Muscle layer of colon (tissue), 2 donors: Measurements from ENCODE around the gene BMP2K.

Experiments
- H3K27ac ChIP-seq: one replicate; pipeline ENCODE4 v1.7.0; 2013; ENCODE audit warnings: low read depth, mild to moderate bottlenecking, low read length, moderate library complexity
- H3K27me3 ChIP-seq, 2 donors: one replicate each; pipeline ENCODE4 v1.7.0; 2013; ENCODE audit warnings: low read length in 2 of 2, mild to moderate bottlenecking in 2 of 2; ENCODE audit not compliant: insufficient read depth in 2 of 2, control insufficient read depth in 1 of 2
- H3K36me3 ChIP-seq: one replicate; pipeline ENCODE4 v1.7.0; 2013; ENCODE audit warnings: mild to moderate bottlenecking, low read length; ENCODE audit not compliant: insufficient read depth
- H3K4me1 ChIP-seq: one replicate; pipeline ENCODE4 v1.7.0; 2013; ENCODE audit warnings: mild to moderate bottlenecking, low read length; ENCODE audit not compliant: insufficient read depth
- H3K4me3 ChIP-seq, 2 donors: one replicate each; pipeline ENCODE4 v1.7.0; 2013; ENCODE audit warnings: low read length in 2 of 2, low read depth in 1 of 2, mild to moderate bottlenecking in 1 of 2, moderate library complexity in 1 of 2
- H3K9ac ChIP-seq: one replicate; pipeline ENCODE4 v1.7.0; 2013; ENCODE audit warnings: low read length
- H3K9me3 ChIP-seq: one replicate; pipeline ENCODE4 v1.7.0; 2013; ENCODE audit warnings: mild to moderate bottlenecking, low read length
- donor health status: abdominal sarcoma.
- donor health status: Adenocarcinoma of cecum.

The BMP2K gene

DNA sequence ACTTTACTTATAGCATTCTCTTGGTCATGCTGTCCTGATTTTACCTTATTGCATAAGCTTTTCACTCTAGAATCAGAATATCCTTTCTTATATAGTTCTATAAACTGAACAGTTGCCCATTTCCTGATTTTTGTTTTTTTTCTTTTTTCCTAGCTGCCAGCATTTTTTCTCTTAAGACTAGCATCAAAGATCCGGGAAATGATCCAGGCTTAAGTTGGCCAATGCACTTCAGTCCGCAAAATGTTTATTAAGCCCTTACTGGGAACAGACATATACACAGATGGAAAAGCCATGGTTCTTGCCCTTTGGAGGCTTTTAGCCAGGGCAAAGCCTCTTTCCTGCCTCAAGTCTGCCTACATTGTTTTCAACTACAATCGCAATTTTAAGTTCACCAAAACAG, 10.1 kb upstream of the BMP2K start:
- Histone ChIP-seq H3K9ac (no peak overlapping the region), H3K27me3 (no peaks in the 10 kb centered on the region), H3K36me3 (no peaks in the 10 kb centered on the region), H3K4me3 (no peak overlapping the region), H3K4me1 (no peaks in the 10 kb centered on the region), H3K27ac (no peak overlapping the region), H3K9me3 (no peaks in the 10 kb centered on the region)

DNA sequence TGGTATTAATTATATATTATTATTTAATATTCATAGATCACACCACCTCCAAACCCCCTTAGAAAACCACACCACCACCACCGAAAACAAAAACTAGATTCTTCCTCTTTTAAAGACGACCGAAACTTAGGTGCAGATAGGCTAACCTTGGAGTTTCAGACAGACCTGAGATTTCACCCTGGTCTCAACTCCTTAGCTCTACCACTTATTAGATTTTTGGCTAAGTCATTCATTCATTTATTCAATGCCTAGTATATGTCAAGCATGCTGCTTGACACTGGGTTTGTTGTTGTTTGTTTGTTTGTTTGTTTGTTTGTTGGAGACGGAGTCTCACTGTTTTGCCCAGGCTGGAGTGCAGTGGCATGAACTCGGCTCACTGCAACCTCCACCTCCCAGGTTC, 9.5 kb upstream of the BMP2K start:
- no peaks in the 10 kb centered on the region for H3K9me3 ChIP-seq
- no peaks in the 10 kb centered on the region for H3K4me1 ChIP-seq
- no peaks in the 10 kb centered on the region for H3K27me3 ChIP-seq
- H3K4me3 ChIP-seq, result no peak overlapping the region
- no peak overlapping the region for H3K27ac ChIP-seq
- H3K36me3 ChIP-seq, result no peaks in the 10 kb centered on the region
- H3K9ac ChIP-seq, result no peak overlapping the region

DNA sequence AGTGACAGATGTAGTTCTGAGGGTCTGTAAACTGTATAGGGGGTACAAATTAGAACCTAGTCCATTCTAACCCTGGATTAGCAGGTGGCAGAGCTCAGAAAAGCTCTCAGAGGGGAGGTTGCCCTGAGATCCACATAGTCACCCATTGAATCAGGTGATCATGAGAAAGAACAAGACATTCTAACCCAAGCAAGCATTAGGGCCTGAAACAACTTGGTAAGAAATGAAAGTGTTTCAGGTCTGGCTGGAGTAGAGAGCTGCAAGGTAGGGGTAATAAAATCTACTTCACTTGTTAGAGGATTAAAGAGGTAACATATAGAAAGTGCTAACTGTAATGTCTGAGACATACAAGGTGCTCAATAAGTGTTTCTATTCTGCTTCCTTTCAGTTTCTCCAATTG, 8.8 kb upstream of the BMP2K start:
- Histone ChIP-seq H3K36me3 (no peaks in the 10 kb centered on the region), H3K27ac (no peak overlapping the region), H3K9me3 (no peaks in the 10 kb centered on the region), H3K27me3 (no peaks in the 10 kb centered on the region), H3K9ac (no peak overlapping the region), H3K4me1 (no peaks in the 10 kb centered on the region), H3K4me3 (no peak overlapping the region)

DNA sequence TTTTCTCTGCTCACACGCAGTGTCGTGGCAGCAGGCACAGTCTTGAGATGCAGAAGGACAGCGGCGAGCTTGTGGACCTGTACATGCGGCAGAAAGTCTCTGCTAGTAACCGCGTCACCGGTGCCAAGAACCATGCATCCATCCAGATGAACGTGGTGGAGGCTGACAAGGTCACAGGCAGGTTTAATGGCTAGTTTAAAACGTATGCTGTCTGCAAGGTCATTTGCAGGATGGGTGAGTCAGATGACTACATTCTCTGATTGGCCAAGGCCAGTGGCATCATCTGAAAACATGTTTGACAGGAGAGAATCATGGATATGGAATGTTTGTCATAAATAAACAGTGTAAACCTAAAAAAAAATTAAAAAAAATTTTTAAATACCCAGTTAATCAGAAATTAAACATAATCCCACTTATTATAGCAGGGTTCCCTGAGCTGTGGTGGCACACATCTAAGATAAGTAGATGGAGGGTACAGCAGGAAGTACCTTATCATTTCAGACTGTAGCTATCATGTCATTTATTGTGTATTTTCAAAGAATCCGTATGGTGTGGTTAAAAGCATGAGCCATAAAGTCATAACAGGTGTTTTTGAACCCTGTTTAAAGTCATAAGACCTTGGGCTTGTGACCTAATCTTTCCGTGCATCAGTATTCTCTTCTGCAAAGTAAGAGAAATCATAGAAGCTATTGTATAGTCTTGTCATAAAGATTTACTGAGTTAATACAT, 7.5 kb upstream of the BMP2K start:
- H3K9ac ChIP-seq, result no peak overlapping the region
- no peak overlapping the region for H3K4me3 ChIP-seq
- no peaks in the 10 kb centered on the region for H3K27me3 ChIP-seq
- H3K4me1 ChIP-seq, result no peaks in the 10 kb centered on the region
- no peaks in the 10 kb centered on the region for H3K9me3 ChIP-seq
- H3K27ac ChIP-seq, result no peak overlapping the region
- no peaks in the 10 kb centered on the region for H3K36me3 ChIP-seq

DNA sequence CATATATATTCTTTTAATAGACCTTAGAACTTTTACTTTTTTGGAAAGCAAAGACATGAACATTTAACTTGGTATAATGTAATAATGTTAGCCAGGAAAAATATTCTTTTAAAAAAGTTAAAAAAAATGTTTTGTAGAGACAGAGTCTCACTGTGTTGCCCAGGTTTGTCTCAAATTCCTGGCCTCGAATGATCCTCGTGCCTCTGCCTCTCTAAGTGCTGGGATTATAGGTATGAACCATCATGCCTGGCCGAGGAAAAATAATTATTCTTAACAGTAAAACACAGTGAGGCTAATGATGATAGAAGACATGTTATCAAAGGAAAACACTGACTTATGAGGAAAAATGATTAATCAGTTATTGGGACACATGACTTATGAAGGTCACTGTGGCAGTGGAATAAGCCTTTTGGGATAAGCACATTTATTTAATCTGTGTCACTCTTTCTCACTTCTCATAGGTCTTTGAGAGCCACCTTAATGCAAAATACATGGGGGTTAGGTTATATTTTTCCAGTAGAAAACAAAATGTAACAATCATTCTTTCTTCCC, 6.0 kb upstream of the BMP2K start:
- Histone ChIP-seq H3K9me3 (no peaks in the 10 kb centered on the region), H3K4me3 (no peak overlapping the region), H3K27me3 (no peaks in the 10 kb centered on the region), H3K27ac (no peak overlapping the region), H3K9ac (no peak overlapping the region), H3K4me1 (no peaks in the 10 kb centered on the region), H3K36me3 (no peaks in the 10 kb centered on the region)

DNA sequence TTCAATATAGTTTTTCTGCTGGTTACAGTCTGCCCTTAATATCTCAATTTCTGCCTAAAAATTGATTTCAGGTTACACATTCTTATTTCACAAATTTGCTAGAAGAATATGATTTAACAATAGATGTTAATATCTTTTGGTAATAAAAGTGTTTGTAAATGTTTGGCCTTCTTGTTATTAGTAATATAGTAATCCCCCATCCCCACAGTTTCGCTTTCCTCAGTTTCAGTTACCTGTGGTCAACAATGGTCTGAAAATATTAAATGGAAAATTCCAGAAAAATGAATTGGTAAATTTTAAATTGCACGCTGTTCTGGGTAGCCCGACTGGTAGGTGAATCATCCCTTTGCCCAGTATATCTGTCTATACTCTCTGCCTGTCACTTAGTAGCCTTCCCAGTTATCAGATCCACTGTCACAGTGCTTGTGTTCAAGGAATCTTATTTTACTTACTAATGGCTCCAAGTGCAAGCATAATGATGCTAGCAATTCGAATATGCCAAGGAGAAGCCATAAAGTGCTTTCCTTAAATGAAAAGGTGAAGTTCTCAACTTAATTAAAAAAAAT, 3.5 kb upstream of the BMP2K start:
- H3K4me1 ChIP-seq, result peaks cover 6% of the 10 kb centered on the region
- no peak overlapping the region for H3K27ac ChIP-seq
- no peaks in the 10 kb centered on the region for H3K36me3 ChIP-seq
- no peaks in the 10 kb centered on the region for H3K9me3 ChIP-seq
- H3K27me3 ChIP-seq, result no peaks in the 10 kb centered on the region
- no peak overlapping the region for H3K4me3 ChIP-seq
- H3K9ac ChIP-seq, result no peak overlapping the region

DNA sequence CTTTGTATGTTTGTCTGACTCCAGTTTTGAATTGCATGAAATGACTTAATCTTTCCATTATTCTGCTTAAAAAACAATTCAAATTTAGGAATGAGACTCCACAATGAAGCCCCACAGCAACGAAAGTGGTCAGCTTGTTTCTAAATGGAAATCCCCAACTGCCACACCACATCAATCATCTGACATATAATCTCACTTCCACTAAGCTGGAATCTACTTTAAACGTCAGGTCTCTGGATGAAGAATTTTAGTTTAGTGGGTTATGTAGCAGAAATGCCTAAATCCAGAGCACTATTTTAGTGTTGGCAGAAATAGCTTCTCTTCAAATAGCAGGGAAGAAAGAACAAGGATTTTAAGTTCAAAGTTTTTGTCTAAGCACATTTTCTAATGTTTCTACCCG, 1.7 kb upstream of the BMP2K start:
- Histone ChIP-seq H3K27ac (peak overlapping the region; percentile 97), H3K36me3 (no peaks in the 10 kb centered on the region), H3K27me3 (no peaks in the 10 kb centered on the region), H3K4me1 (peaks cover 13% of the 10 kb centered on the region), H3K9ac (no peak overlapping the region), H3K9me3 (no peaks in the 10 kb centered on the region), H3K4me3 (no peak overlapping the region)

DNA sequence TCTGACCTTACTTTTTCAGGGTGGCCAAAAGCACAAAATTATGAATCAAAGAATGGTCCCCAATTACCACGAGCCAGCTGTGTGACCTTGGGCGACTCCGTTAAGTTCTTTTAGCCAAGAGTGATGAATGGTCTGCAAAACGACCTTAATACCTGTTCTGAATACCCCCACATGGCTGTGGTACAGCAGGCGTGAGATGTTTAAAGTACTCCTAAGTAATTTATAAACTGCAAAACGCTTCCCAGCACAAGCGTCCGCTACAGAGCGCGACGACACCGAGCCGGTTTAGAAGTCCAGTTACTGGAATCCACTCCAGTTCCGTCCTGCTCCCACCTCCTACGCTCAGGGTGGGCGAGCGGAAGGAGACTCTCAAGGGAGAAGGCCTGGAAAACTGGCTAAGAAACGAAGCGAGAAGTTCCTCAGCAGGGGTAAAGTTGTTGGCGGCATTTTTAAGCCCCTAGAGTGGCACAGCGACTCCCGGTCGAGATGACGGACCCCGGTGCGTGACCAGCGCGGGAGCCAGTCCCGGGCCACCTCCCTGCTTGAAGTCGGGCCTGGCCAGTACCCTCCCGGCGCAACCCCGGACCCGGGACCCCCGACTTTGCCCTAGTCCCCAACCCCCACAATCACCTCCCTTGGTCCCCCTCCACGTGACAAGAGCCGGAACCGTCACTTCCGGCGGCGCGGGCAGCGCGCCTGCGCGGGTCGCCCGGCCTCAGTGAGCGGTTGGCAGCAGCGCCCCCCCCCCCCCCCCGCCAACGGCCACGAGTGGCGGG, 659 bp upstream of the BMP2K start:
- Histone ChIP-seq H3K27me3 (no peaks in the 10 kb centered on the region), H3K4me1 (peaks cover 13% of the 10 kb centered on the region), H3K9ac (peak overlapping the region; percentile 90), H3K9me3 (no peaks in the 10 kb centered on the region), H3K36me3 (no peaks in the 10 kb centered on the region), H3K4me3 (peak overlapping the region; percentile 60 to 86), H3K27ac (peak overlapping the region; percentile 97)

DNA sequence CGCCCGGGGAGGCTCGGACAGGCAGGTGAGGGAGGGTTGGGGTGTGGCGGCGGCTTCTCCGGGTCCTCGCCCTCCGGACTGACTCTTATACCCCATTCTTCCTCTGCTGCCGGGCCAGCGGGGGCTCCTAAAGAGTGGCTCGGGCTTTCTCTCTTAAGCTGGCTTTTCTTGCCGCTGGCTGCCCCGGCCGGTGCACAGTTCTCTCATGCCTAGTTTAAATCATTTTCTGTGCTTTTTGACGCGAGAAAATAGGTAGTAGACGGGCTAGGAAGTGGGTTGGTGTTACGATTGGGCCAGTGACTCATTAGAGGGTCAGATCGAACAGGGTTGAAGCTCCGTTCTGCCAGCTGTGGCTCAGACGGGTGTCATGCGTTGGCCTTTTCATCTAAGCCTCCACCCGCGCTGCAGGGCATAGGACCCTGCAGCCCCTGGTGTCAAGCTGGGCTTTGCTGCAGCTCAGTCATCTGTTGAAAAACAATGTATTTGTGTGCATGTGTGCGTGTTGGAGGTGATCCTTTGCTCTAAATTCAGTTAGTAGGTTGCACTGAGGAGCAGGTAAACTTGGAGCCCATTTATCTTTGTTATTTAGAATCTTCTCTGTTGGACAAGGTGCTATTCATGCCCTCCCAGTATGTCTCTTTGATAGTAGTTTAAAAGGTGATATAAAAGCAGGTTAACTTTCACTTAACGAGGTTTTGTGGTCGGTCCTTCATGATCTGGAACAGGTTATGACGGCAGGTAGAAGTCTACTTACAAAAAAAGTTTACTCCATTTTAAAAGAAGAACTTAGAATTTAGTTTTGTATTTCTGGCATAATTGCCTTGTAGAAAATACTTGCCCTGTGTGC, 802 bp downstream of the BMP2K start:
- H3K4me1 ChIP-seq, result peaks cover 18% of the 10 kb centered on the region
- H3K9ac ChIP-seq, result peak overlapping the region; percentile 65
- H3K27ac ChIP-seq, result peak overlapping the region; percentile 76
- H3K9me3 ChIP-seq, result no peaks in the 10 kb centered on the region
- H3K27me3 ChIP-seq, result no peaks in the 10 kb centered on the region
- peak overlapping the region; percentile 59 to 85 for H3K4me3 ChIP-seq
- no peaks in the 10 kb centered on the region for H3K36me3 ChIP-seq

DNA sequence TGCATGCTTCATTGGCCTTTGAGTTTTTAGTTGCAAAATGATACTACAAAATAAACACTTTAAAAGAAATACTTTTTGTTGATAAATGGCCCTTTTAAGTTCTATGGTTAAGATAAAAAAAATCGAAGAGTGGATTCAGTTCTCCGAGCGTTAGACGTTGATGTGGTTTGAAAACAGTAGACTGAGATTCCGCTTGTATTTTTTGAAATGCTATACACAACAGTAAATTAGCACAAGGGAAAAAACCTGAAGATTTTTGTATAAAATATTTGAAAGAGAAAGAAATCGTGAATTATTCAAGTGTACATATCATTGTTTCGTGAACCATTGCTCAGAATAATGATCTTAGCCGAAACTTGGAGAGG, 1.4 kb downstream of the BMP2K start:
- peaks cover 18% of the 10 kb centered on the region for H3K4me1 ChIP-seq
- peak overlapping the region; percentile 65 for H3K9ac ChIP-seq
- peak overlapping the region in 1 of 2 donors; percentile 85 for H3K4me3 ChIP-seq
- no peaks in the 10 kb centered on the region for H3K36me3 ChIP-seq
- H3K27me3 ChIP-seq, result no peaks in the 10 kb centered on the region
- no peak overlapping the region for H3K27ac ChIP-seq
- H3K9me3 ChIP-seq, result no peaks in the 10 kb centered on the region

DNA sequence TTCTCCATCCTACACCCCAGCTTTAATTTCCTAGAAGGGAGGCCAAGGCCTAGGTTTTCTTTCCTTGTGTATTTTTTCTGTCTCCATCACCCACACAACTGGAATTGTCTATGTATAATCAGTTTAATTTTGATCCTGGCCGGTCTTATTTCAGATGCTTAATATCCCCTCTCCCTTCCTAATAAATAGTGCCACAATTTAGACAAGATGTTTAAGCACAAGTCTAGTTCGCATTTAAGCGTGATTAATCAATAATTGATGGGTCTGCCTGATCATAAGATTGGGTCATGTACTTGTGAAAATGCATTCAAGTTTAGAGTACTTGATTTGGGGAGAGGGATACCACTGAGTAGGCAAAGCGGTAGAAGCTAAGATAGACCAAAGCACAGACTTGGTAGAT, 2.4 kb downstream of the BMP2K start:
- H3K27me3 ChIP-seq, result no peaks in the 10 kb centered on the region
- H3K9ac ChIP-seq, result no peak overlapping the region
- no peak overlapping the region for H3K27ac ChIP-seq
- no peaks in the 10 kb centered on the region for H3K36me3 ChIP-seq
- no peak overlapping the region for H3K4me3 ChIP-seq
- no peaks in the 10 kb centered on the region for H3K9me3 ChIP-seq
- H3K4me1 ChIP-seq, result peaks cover 18% of the 10 kb centered on the region
